Kidney epithelial cell (primary cell): ENCODE results near the gene RAN. TPM values are rescaled to one million over a fixed set of nuclear protein-coding genes. Genes with fewer than 3 reads are reported as not detected.

ENCODE experiments used
- DNase-seq: peaks from one replicate; pipeline ENCODE4 v3.0.0-alpha.2; 2010; ENCODE audit warnings: low read depth
- H3K27me3 ChIP-seq: 2 replicates; pipeline ENCODE4 v1.6.0; 2011; ENCODE audit warnings: low read length; ENCODE audit not compliant: control insufficient read depth, insufficient read depth
- H3K36me3 ChIP-seq: 2 replicates; pipeline ENCODE4 v1.5.1; 2011; ENCODE audit warnings: low read length; ENCODE audit not compliant: control insufficient read depth, insufficient read depth
- H3K4me3 ChIP-seq: 2 replicates; pipeline ENCODE4 v1.5.1; 2011; ENCODE audit warnings: low read depth, mild to moderate bottlenecking, control low read depth, low read length
- total RNA-seq: library from RNA; depleted of rRNA; stranded (reverse); fragments of >200 nt; gene quantifications from 2 replicates; pipeline ENCODE4 v1.2.3, GENCODE V29; 2015
- TF ChIP-seq, protein P1 (sequence below): IDR thresholded peaks from 2 replicates; pipeline ENCODE4 v1.5.1; 2011; ENCODE audit warnings: mild to moderate bottlenecking, moderate library complexity, low read length, control low read depth, inconsistent platforms; ENCODE audit not compliant: insufficient read depth, poor library complexity, severe bottlenecking

RAN gene
- total RNA-seq, 1 donor from 2014 or later: 344 TPM

DNA sequence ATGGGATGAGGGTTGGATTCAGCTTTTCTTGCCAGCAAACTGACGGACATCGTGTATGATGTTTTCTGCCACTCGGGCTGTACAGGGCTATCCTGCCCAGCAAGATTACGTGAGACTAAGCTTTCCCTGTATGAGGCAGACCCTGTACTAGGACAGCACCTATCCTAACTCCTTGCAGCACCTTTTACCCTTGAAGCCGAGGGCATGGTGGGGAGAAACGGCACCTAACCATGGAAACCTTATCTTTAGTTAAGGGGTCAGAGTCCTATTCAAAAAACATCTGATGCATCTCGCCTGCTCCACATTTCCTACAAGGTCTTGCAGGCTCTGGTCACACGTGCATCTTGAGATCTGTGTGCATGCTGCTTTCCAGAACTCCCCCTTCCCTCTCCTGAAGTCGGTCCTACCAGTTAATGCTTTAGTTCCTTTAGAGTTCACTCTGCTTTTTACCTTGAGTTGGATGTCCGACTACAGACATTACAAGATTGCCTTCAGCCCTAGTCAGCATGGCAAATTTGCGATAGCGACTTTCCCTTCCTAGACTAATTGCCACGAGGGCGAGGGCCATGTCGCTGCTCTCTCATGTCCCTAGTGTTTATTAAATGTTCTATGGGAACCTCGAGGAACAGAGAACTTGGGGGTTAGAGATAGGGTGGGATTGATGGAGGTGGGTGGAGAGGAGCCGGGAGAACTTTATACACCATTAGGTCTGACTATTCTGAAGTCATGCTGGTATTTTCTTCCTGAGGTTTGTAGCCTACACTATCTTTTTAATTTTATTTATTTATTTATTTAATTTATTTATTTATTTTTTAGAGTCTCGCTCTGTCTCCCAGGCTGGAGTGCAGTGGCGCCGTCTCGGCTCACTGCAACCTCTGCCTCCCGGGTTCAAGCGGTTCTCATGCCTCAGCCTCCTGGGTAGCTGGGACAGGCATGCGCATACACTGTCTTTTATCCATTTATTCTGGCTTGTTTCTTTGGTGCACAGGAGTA is 6.6 kb downstream of the RAN start:
- H3K4me3 ChIP-seq: no peak overlapping the region
- no peak for DNase-seq
- TF ChIP-seq, protein P1, sequence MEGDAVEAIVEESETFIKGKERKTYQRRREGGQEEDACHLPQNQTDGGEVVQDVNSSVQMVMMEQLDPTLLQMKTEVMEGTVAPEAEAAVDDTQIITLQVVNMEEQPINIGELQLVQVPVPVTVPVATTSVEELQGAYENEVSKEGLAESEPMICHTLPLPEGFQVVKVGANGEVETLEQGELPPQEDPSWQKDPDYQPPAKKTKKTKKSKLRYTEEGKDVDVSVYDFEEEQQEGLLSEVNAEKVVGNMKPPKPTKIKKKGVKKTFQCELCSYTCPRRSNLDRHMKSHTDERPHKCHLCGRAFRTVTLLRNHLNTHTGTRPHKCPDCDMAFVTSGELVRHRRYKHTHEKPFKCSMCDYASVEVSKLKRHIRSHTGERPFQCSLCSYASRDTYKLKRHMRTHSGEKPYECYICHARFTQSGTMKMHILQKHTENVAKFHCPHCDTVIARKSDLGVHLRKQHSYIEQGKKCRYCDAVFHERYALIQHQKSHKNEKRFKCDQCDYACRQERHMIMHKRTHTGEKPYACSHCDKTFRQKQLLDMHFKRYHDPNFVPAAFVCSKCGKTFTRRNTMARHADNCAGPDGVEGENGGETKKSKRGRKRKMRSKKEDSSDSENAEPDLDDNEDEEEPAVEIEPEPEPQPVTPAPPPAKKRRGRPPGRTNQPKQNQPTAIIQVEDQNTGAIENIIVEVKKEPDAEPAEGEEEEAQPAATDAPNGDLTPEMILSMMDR: no peak
- peaks cover 6% of the 10 kb centered on the region for H3K27me3 ChIP-seq
- peaks cover 2% of the 10 kb centered on the region for H3K36me3 ChIP-seq

DNA sequence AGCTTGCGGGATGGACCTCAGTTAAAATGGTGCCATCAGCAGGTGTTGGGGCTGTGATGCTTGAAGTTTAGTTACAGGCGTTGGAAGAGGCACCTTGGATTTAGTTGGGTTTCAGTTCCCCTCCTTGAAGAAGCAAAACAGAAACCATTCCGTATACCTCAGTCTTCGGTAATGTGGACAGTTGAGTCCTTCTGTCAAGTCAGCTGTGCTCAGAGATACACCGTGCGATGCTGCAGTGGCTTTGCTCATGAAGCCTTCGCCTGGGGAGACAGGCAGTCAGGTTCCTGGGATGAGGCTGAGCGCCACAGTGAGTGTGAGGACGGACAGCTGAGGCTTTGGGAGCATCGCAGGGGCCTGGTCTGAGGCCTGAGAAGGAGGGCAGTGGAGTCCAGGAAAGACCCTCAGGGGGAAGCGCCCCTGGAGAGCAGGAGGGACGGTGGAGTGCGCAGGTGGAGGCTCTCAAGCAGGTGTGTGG is 7.4 kb downstream of the RAN start:
- H3K27me3 ChIP-seq: peaks cover 6% of the 10 kb centered on the region
- TF ChIP-seq, protein P1: no peak

DNA sequence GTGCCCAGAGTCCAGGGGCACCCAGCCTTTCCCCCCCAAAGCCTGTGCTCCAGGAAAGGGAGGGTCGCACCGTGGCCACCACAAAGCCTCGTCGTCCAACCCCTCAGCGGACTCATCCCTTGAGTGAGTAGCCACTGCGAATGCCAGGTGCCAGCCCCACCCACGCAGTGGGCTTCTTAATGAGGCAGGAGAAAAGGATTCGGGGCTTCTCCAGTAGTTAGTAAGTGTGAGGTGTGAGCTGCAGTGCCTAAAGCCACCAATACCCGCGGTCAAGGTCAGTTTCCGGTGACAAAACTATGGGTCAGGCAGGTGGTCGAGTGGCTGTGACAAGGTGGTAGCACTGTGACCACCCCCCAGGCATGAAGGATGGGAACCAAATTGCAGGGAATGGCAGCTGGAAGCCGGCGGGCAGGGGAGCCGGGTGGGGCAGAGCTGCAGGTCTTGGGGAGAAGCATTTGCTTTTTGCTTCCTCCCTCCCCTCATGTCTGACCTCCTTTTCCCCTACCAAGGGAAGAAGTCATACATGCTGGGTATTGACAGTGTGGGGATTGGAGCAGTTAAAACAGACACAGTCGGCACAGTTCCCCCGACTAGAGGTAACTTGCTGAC is 8.0 kb downstream of the RAN start:
- no peak for DNase-seq
- TF ChIP-seq, protein P1: no peak
- H3K27me3 ChIP-seq: peaks cover 6% of the 10 kb centered on the region
- no peak overlapping the region for H3K4me3 ChIP-seq
- H3K36me3 ChIP-seq: peaks cover 1% of the 10 kb centered on the region

More for the DNA sequence above, 7.4 kb downstream of the RAN start:
- peaks cover 1% of the 10 kb centered on the region for H3K36me3 ChIP-seq
- DNase-seq: no peak
- H3K4me3 ChIP-seq: no peak overlapping the region

DNA sequence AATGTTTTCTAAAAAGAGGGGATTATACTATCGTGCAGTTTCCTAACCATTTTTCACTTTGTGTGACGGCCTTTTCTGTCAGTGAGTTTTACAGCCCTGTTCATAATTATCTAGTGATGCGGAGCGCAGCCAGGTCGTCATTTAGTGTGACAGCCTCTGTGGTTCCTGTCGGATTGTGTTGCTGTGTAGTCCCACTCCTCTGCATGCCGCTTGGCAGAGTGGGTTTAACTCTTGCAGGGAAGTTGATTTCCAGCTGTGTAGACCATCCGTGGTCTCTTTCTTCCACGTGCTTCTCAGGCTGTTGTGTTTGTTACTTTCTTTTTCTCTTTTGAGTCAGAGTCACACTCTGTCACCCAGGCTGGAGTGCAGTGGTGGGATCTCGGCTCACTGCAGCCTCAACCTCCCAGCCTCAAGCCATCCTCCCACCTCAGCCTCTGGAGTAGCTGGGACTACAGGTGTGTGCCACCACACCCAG is 8.6 kb downstream of the RAN start:
- TF ChIP-seq, protein P1: no peak
- Histone ChIP-seq H3K36me3 (peaks cover 1% of the 10 kb centered on the region), H3K27me3 (peaks cover 6% of the 10 kb centered on the region), H3K4me3 (peak overlapping the region; percentile 11)
- no peak for DNase-seq

DNA sequence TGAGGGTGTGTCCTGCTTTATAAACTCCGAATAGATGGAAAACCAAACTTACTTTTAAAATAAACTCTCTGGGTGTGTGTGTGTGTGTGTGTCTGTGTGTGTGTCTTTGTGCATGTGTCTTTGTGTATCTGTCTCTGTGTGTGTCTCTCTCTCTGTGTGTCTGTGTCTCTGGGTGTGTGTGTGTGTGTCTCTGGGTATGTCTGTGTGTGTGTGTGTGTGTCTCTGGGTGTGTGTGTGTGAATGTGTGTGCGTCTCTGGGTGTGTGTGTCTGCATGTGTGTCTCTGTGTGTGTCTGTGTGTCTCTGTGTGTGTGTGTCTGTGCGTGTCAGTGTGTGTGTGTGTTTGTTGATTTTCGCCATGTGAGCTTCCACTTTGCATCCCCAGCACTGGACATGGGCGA is 9.2 kb downstream of the RAN start:
- TF ChIP-seq, protein P1: no peak
- peaks cover 6% of the 10 kb centered on the region for H3K27me3 ChIP-seq
- H3K36me3 ChIP-seq: peaks cover 1% of the 10 kb centered on the region
- H3K4me3 ChIP-seq: no peak overlapping the region
- no peak for DNase-seq
